GM19468 (cell line): ENCODE results near the gene IL18R1.
"Not testable (repeated sequence)": the region's sequence is repeated elsewhere in the genome, so short reads cannot be mapped to it uniquely, and the experiment has no call there.

Experiments
- ATAC-seq: cut with Tn5 transposase; IDR thresholded peaks from one replicate; pipeline ENCODE4 v1.9.1; 2021; ENCODE audit warnings: mild to moderate bottlenecking, moderate library complexity, moderate number of reproducible peaks; ENCODE audit not compliant: unreplicated experiment; ENCODE audit errors: extremely low read depth

The IL18R1 gene, protein sequence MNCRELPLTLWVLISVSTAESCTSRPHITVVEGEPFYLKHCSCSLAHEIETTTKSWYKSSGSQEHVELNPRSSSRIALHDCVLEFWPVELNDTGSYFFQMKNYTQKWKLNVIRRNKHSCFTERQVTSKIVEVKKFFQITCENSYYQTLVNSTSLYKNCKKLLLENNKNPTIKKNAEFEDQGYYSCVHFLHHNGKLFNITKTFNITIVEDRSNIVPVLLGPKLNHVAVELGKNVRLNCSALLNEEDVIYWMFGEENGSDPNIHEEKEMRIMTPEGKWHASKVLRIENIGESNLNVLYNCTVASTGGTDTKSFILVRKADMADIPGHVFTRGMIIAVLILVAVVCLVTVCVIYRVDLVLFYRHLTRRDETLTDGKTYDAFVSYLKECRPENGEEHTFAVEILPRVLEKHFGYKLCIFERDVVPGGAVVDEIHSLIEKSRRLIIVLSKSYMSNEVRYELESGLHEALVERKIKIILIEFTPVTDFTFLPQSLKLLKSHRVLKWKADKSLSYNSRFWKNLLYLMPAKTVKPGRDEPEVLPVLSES

DNA sequence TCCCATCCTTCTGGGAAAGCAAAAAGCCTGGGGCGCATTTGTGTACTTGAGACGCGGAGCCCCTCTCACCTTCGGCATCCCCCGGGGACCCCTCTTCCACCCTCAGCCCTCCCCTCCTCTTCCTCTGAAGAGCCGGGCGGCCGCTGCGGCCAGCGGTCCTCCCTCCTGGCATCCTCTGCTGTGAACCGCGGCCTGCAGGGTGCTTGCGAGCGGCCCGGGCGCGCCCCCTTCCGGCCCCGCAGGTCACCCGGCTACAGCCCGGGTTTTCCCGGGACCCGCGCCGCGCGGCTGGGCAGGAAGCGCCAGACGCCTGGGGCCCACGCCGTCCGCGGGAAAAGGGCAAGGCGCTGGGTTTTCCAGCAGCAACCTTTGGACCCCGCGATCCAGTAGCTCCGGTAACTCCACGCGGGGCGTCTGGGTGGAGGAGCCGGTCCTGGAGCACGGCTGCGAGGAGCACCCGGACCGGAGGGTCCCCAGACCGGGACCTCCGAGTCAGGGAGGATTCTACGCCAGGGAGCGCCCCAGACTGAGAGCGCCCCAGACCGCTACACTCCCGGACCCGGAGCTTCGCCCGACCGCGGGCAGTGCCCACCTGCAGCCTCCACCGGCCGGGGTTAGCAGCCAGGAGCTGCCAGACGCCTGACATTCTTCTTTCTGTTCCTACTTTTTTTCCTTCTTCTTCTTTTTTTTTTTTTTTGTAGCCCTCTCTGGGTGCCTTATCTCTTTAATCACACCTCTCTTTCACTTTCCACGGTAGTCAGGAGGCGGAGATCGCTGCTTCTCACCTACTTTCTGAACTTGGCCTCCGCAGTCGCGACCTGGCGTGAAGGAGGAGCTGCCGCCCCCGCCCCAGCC is at the start of gene IL18R1:
Gene IL18R1, plus strand, starts transcription at position 271 of the 855 bp plus-strand sequence. CDS start 6,865 bp downstream, outside the sequence.
- peak; percentile 80 for ATAC-seq

DNA sequence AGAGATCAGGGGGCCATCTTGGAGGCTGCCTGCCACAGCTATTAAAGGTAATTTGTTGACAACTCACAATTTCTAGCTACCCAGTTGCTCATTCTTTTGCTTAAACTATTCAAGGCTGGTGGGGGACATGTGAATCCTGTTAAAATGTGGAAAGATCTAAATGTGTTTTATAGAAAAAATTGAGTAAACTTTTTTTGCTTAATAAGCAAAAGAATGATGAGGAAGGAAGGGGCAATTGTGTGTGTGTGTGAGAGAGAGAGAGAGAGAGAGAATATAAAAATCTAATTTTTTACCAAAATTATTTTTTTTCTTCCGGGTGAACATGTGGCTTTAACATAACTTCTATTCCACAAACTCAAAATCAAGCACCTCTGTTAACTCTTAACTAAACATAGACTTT is 49.5 kb upstream of the IL18R1 start:
- no peak for ATAC-seq

DNA sequence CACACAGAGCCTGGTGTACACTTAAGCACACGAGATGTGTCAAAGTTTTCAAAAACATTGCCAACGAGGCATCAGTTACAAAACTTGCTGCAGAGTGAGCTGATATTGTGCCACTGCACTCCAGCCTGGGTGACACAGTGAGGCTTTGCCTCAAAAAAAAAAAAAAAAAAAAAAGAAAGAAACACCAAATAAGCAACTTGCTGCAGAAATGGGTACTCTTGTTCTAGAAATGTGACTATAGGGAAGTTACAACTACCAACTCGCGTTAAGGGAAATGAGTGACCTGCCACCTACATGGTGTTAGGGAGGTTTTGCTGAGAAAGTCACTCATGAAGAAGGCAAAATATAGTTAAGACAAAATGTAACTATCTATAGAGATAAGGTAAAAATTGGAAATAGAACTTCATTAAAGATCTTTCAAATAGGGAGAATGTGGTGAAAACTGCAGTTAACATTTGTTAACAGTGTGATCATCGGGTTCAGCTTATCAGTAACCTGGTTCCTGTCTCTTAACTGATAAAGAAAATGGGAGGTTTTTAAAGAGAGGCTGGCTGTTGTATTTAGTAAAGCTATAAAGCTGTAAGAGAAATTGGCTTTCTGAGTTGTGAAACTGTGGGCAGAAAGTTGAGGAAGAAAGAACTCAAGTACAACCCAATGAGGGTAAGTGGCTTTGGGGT is 44.5 kb upstream of the IL18R1 start, which contains the start of gene IL1RL1:
Gene IL1RL1, plus strand, starts transcription at position 600 of the 677 bp plus-strand sequence. CDS start 26,702 bp downstream, outside the sequence.
- no peak for ATAC-seq

DNA sequence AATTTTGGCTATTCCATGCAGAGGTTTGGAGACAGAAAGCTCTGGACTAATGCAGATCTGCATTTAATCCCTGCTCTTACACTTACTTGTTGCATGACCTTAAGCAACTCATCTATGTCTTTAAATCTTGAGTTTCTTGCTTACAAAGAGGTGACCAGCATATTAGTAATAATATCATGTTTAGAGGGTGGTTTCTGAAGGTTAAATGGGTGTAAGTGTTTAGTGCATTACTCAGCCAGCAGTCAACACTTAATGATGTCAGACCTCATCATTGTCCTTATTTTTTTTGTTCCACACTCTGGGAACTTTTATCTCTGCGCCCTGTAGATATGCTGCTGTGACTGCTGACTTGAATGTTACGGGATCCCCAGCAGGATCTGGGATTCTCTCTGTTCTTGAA is 42.6 kb upstream of the IL18R1 start:
- ATAC-seq, result no peak

DNA sequence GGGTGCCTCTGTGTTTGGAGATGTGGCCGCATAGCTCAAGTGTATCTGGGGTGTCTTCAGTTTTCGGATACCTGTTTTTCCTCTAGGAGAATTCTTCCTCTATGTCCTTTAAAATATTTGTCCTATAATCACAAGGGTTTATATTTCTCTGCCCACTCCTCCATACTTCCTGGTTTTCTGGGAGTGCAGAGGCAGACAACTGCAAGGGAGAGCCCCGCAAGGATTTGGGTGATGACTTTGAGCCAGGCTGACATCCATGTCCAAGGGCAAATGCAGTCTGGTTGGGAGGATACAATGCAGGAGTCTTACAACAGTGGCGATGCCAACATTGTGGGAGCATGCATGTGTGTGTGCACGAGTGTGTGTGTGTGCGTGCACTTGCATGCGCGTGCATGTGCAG is 42.1 kb upstream of the IL18R1 start:
- ATAC-seq, result no peak

DNA sequence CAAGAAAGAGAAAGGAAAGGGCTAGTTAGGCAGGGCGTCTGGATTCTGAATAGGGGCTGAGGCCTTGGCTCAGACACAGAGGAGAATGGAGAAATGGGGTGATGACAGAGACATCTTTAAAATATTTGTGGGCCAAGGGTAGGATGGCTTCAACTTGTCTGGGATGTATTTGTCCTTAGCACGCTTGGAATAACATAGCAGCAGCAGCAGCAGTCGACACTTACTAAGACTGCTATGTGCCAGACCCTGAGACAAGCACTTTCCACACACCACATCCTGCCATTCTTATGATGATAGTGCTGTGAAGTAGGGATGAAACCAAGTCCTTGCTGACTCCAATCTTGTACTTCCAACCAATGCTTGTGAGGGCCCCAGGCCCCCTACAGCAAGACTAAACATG is 41.6 kb upstream of the IL18R1 start:
- ATAC-seq, result no peak

DNA sequence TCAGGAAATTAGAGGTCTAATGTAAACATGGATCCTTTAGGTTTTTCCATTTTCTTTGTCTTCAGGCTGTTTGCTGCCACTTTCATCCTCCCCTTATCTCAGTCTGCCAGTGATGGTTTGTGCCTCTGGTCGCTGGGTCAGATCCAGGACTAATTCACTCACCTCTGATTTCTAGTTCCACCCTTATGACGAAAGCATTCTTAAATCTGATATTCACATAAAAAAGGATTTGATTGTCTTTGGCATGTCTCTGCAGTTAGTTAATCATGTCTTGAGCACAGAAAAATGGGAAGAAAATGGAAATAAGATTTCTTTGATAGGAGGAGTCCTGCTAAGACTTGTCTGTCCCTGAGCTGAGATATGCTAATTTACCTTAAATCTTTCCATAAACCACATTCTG is 39.7 kb upstream of the IL18R1 start:
- ATAC-seq, result no peak

DNA sequence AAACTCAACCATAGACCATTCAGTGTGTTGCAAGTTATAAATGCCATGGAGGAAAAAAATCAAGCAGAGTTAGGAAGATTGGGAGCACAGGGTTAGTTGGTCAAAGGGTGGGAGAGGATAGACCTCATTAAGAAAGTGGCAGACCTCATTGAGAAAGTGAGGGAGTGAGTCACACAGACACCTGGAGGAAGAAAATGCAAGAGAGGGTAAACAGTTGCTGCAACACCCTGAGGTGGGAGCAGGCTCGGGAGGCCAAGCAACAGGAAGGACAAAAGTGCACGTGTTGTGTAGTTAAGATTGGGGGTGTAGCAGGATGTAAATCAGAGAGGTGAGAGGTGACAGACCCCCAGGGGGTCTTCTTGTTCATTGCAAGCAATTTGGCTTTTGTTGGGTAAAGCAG is 37.9 kb upstream of the IL18R1 start:
- no peak for ATAC-seq

DNA sequence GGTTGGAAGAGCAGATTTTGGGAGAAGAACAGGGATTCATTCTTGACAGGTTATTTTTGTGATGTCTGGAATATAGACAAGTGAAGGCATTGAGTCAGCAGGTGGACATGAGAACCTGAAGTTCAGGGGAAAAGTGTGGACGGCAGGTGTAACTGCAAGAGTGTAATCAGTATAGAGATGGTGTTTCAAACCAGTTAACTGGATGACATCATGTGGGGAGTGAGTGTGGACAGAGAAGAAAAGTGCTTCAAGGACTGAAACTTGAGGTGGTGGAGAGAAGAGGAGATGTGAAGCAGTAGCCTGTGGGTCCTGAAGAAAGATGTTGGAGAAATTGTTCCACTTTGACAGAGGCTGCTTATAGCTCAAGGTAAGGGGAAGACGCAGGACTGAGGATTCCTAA is 37.2 kb upstream of the IL18R1 start:
- no peak for ATAC-seq

DNA sequence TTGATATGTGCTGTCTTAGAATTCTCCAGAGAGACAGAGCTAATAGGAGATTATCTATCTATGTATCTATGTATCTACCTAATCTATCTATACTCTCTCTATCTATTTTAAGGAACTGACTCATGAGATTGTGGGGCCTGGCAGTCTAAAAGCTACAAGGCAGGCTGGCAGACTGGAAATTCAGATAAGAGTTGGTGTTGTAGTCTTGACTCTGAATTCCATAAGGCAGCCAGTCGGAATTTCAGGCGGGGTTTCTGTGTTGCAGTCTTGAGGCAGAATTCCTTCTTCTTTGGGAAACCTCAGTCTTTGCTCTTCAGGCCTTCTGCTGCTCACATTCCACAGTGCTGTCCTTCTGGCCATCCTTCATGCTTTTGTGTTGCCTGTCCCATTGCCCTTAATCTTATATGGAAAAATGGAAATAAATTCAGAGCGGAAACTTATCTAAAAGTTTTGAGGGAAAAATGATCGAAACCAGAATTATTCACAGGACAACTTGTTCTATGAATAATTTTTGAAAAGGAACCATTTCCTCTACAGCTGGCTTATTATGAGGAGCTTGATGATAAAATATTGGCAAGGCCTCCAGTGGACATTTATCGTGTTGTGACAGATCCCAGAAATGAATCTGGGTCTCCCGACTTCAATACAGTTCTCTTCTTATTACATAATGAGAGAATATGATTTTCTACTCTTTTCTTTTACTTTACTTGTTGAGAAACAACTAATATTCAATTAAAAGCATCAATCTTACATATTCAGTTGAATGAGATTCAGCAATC is 33.5 kb upstream of the IL18R1 start:
- no peak for ATAC-seq

DNA sequence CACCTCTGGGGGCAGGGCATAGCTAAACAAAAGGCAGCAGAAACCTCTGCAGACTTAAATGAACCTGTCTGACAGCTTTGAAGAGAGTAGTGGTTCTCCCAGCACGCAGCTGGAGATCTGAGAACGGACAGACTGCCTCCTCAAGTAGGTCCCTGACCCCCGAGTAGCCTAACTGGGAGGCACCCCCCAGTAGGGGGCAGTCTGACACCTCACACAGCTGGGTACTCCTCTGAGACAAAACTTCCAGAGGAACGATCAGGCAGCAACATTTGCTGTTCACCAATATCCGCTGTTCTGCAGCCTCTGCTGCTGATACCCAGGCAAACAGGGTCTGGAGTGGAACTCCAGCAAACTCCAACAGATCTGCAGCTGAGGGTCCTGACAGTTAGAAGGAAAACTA is 30.7 kb upstream of the IL18R1 start:
- not testable (repeated sequence) for ATAC-seq

DNA sequence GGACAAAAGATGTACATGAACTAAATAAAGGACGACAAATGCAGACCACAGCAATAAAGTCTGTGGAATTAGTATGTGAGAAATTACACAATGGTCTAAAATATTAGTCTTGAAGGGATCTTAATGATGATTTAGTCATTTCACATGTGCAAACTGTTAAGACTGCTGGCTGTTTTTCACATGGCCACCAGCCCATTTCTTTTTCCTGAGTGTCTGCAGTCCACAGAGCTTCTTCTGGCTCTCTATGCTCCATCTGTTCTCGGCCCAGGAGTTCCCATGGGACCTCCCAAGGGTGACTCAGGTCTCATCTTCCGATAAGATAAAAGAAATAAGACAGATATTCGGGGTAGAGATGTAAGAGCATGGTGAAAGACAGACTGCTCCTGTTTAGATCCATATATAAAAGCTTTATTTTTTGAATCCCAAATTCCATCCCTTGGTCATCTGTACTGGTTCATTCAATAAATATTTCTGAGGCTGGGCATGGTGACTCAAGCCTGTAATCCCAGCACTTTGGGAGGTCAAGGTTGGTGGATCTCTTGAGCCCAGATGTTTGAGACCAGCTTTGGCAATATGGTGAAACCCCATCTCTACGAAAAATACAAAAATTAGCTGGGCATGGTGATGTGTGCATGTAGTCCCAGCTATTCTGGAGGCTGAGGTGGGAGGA is 24.1 kb upstream of the IL18R1 start:
- no peak for ATAC-seq

DNA sequence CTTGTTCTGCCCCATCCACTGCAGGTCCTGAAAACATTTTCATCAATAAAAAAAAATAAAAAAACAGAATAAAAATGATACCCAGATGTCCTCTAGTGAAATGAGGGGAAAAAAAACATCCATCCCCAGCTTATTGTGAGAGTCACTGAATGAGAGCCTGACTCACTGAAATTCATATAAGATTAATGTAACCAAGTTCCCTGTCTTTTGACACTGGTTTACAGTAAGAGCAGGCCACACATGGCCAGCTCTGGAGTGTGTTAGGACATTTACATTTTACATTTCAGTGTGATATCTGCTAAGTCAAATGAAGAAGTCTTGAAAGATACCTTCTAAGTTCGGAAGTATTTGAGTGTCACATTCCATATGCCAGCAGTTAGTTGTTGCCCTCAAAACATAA is 21.1 kb upstream of the IL18R1 start:
- no peak for ATAC-seq

DNA sequence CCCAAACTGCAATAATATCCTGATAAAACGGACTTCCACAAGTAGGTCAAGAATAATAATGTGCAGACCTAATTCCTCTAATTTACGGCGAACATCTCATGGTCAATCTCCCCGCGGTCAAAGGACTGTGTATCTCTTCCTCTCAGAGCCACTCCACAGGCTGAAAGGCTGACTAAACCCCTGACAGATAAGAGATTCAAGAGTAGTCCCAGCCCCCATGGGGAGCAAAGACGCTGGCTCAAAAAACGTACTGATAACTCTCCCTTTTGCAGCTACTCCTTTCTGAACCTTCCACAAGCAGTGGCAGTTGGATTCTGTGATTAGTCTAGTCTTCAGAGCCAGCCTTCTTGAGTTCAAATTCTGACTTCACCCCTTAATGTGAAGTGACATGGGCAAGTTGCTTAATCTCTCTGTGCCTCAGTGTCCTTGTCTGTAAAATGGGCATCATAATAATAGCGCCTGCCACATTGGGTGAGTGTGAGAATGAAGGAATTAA is 19.7 kb upstream of the IL18R1 start:
- no peak for ATAC-seq

DNA sequence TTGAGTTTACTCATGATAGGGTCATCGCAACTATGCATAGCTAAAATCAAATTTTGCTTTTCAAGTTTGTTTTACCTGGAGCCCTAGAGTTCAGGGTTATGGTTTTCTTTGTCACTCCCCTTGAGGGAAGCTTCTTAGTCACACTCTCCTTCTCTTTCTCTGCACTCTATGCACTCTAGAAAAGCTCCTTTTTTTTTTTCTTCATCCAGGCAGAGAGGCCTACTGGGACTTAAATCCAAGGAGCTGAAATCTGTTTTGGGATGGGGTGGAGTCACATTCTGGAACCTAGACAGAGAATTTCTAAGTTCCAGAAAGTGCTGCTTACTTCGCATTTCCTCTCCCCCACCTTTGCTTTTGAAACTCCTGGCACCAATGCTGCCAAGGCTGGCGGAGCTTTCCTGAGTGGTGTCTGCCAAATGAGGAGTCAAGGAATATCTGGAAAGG is 19.1 kb upstream of the IL18R1 start:
- no peak for ATAC-seq

DNA sequence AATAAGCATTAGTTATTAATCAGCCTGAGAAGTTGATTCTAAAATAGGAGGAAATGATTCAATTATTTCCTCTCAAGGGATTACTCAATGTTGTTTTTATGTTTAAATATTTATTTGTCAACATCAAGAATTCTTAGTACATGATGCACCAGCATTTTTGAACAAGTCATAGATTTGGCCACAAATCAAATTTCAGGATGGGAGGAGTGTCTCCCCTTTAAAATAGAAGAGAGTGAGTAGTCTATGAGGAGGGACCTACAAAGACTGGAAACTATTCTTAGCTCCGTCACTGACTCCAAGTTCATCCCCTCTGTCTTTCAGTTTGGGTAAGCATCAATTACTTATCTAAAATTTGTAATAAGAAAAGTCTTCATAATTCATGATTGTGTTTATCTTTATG is 18.6 kb upstream of the IL18R1 start:
- ATAC-seq, result no peak

DNA sequence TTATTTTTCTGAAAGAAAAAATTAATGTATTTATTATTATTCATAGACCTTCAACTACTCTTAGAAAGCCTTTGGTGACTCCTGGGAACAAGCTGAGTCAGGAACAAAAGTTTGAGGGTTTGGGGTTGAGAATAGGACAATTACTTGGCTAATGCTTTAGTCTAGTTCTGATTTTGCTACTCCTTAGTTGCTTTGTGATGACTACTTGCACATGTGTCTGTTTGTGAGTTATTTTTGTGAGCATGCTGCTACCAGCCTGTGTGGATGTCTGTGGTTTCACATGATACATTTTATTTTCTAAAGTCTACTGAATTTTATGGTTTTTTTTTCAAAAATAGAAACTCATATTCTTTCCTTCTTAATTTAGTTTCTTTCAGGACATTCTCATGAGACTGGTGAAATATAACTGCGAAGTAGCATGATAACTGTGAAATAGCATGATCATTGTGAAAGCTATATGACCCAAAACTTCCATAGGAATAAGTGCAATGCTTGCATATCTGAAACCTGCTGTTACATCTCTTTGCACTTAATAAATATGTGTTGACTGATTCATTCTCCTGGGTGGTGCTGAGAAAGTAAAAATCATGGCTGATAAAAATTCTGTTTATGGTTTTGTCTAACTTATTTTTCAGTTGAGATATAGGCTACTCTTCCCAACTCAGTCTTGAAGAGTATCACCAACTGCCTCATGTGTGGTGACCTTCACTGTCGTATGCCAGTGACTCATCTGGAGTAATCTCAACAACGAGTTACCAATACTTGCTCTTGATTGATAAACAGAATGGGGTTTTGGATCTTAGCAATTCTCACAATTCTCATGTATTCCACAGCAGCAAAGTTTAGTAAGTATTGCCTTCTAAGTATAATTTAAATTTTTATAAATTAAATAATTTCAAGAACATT is 17.9 kb upstream of the IL18R1 start:
- ATAC-seq, result no peak

DNA sequence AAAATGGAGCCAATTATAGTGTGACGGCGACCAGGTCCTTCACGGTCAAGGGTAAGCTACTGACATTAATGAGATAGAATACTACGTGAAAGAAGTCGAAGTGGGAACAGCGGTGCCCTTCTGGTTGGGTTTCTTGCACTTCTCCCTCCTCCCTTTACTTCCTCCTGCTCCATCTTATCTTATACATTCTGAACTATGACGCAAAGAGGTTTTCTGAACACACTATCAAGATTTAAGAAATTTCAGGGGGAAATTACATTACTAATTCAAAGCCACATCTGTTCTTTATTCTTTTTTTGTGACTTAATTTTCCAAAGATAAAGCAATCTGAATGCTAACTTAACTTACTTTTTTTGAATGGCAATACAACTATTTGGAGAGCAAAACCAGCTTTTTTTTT is 14.8 kb upstream of the IL18R1 start:
- no peak for ATAC-seq
